Activated T-cell treated with anti-CD3 and anti-CD28 coated beads, Interleukin-2, amount 50 U/mL, for 4 hours (primary cell): ENCODE results near the gene TRIL. TPM values are rescaled to one million over a fixed set of nuclear protein-coding genes. Genes with fewer than 3 reads are reported as not detected.

ENCODE experiments used
- ATAC-seq, 2 donors: fragments of 200-7000 bp; cut with Tn5 transposase; one replicate each; pipeline ENCODE4 v1.10.0; 2021
- DNase-seq: peaks from one replicate; pipeline ENCODE4 v3.0.0-alpha.2; 2020
- H3K27me3 Mint-ChIP-seq: one replicate; pipeline ENCODE4 v1.8.0; 2021; ENCODE audit warnings: low read depth, mixed read lengths
- H3K36me3 Mint-ChIP-seq: one replicate; pipeline ENCODE4 v1.8.0; 2022; ENCODE audit warnings: mixed read lengths; ENCODE audit not compliant: insufficient read depth
- H3K4me1 Mint-ChIP-seq: one replicate; pipeline ENCODE4 v1.8.0; 2021; ENCODE audit warnings: low read depth, mixed read lengths
- H3K4me3 Mint-ChIP-seq: one replicate; pipeline ENCODE4 v1.8.0; 2021; ENCODE audit warnings: mild to moderate bottlenecking, moderate library complexity, mixed read lengths
- H3K9me3 Mint-ChIP-seq: one replicate; pipeline ENCODE4 v1.8.0; 2021; ENCODE audit warnings: mixed read lengths
- total RNA-seq, 3 donors: library from RNA; stranded (reverse); gene quantifications; one replicate each; pipeline ENCODE4 v1.2.1, GENCODE V29; 2021

Gene TRIL
- total RNA-seq: under 1 TPM in 1 of 3 donors, not detected in 2; 0.05 TPM

- Mint-ChIP-seq H3K27me3 (peaks cover 54% of the 10 kb centered on the region), H3K9me3 (no peaks in the 10 kb centered on the region), H3K4me3 (no peak within 1 kb of the TSS), H3K36me3 (no peaks in the 10 kb centered on the region), H3K4me1 (peaks cover 5% of the 10 kb centered on the region)
- ATAC-seq (no peak), DNase-seq (no peak)
These were observed at the start of gene TRIL for GRCh38 chr7:28958235-28958979. Gene TRIL, minus strand, starts transcription at chr7:28958330. Its CDS starts 284 bp downstream, at chr7:28958046.

GRCh38 chr7:29007127-29007526 is 49.0 kb upstream of the TRIL start:
- no peak for DNase-seq
- peaks cover 3% of the 10 kb centered on the region for H3K9me3 Mint-ChIP-seq
- no peak for ATAC-seq
- no peaks in the 10 kb centered on the region for H3K4me1 Mint-ChIP-seq
- no peaks in the 10 kb centered on the region for H3K27me3 Mint-ChIP-seq
- H3K36me3 Mint-ChIP-seq: no peaks in the 10 kb centered on the region
- H3K4me3 Mint-ChIP-seq: no peak overlapping the region

GRCh38 chr7:29005829-29006228 is 47.7 kb upstream of the TRIL start:
- no peaks in the 10 kb centered on the region for H3K27me3 Mint-ChIP-seq
- H3K36me3 Mint-ChIP-seq: no peaks in the 10 kb centered on the region
- peaks cover 3% of the 10 kb centered on the region for H3K9me3 Mint-ChIP-seq
- no peaks in the 10 kb centered on the region for H3K4me1 Mint-ChIP-seq
- ATAC-seq (no peak), DNase-seq (no peak)
- H3K4me3 Mint-ChIP-seq: no peak overlapping the region

- ATAC-seq (no peak), DNase-seq (no peak)
- H3K9me3 Mint-ChIP-seq: peaks cover 3% of the 10 kb centered on the region
- H3K4me3 Mint-ChIP-seq: no peak overlapping the region
- no peaks in the 10 kb centered on the region for H3K4me1 Mint-ChIP-seq
- H3K36me3 Mint-ChIP-seq: no peaks in the 10 kb centered on the region
- H3K27me3 Mint-ChIP-seq: no peaks in the 10 kb centered on the region
These were observed 47.3 kb upstream of the TRIL start for GRCh38 chr7:29005406-29005805.

- H3K27me3 Mint-ChIP-seq: no peaks in the 10 kb centered on the region
- no peak for ATAC-seq
- no peak for DNase-seq
- H3K4me3 Mint-ChIP-seq: no peak overlapping the region
- H3K9me3 Mint-ChIP-seq: no peaks in the 10 kb centered on the region
- H3K4me1 Mint-ChIP-seq: no peaks in the 10 kb centered on the region
- H3K36me3 Mint-ChIP-seq: no peaks in the 10 kb centered on the region
These were observed 45.6 kb upstream of the TRIL start for GRCh38 chr7:29003703-29004102.

GRCh38 chr7:29000717-29001076 is 42.6 kb upstream of the TRIL start:
- DNase-seq: no peak
- H3K4me3 Mint-ChIP-seq: no peak overlapping the region
- H3K9me3 Mint-ChIP-seq: no peaks in the 10 kb centered on the region
- peaks cover 2% of the 10 kb centered on the region for H3K27me3 Mint-ChIP-seq
- no peaks in the 10 kb centered on the region for H3K36me3 Mint-ChIP-seq
- no peaks in the 10 kb centered on the region for H3K4me1 Mint-ChIP-seq
- ATAC-seq: no peak

GRCh38 chr7:28999895-29000716 is 42.0 kb upstream of the TRIL start:
- ATAC-seq (no peak), DNase-seq (no peak)
- Mint-ChIP-seq H3K27me3 (peaks cover 2% of the 10 kb centered on the region), H3K4me1 (no peaks in the 10 kb centered on the region), H3K9me3 (no peaks in the 10 kb centered on the region), H3K4me3 (no peak overlapping the region), H3K36me3 (no peaks in the 10 kb centered on the region)

- no peaks in the 10 kb centered on the region for H3K9me3 Mint-ChIP-seq
- H3K4me3 Mint-ChIP-seq: no peak overlapping the region
- DNase-seq: no peak
- H3K4me1 Mint-ChIP-seq: no peaks in the 10 kb centered on the region
- H3K27me3 Mint-ChIP-seq: peaks cover 2% of the 10 kb centered on the region
- ATAC-seq: no peak
- no peaks in the 10 kb centered on the region for H3K36me3 Mint-ChIP-seq
These were observed 41.3 kb upstream of the TRIL start for GRCh38 chr7:28999427-28999826.

- DNase-seq (no peak), ATAC-seq (no peak)
- Mint-ChIP-seq H3K9me3 (no peaks in the 10 kb centered on the region), H3K4me3 (no peak overlapping the region), H3K27me3 (peaks cover 2% of the 10 kb centered on the region), H3K36me3 (no peaks in the 10 kb centered on the region), H3K4me1 (no peaks in the 10 kb centered on the region)
These were observed 40.0 kb upstream of the TRIL start for GRCh38 chr7:28998105-28998504.

GRCh38 chr7:28996836-28997235 is 38.7 kb upstream of the TRIL start:
- Mint-ChIP-seq H3K36me3 (no peaks in the 10 kb centered on the region), H3K4me1 (no peaks in the 10 kb centered on the region), H3K9me3 (no peaks in the 10 kb centered on the region), H3K27me3 (peaks cover 2% of the 10 kb centered on the region), H3K4me3 (no peak overlapping the region)
- ATAC-seq (no peak), DNase-seq (no peak)

- H3K9me3 Mint-ChIP-seq: no peaks in the 10 kb centered on the region
- peaks cover under 1% of the 10 kb centered on the region for H3K27me3 Mint-ChIP-seq
- no peaks in the 10 kb centered on the region for H3K4me1 Mint-ChIP-seq
- DNase-seq (no peak), ATAC-seq (no peak)
- H3K36me3 Mint-ChIP-seq: no peaks in the 10 kb centered on the region
- H3K4me3 Mint-ChIP-seq: no peak overlapping the region
These were observed 35.2 kb upstream of the TRIL start for GRCh38 chr7:28993371-28993770.

GRCh38 chr7:28992798-28993197 is 34.7 kb upstream of the TRIL start:
- no peak for DNase-seq
- no peaks in the 10 kb centered on the region for H3K4me1 Mint-ChIP-seq
- no peaks in the 10 kb centered on the region for H3K9me3 Mint-ChIP-seq
- H3K27me3 Mint-ChIP-seq: peaks cover 2% of the 10 kb centered on the region
- ATAC-seq: no peak
- no peak overlapping the region for H3K4me3 Mint-ChIP-seq
- H3K36me3 Mint-ChIP-seq: no peaks in the 10 kb centered on the region

GRCh38 chr7:28990200-28990960 is 32.2 kb upstream of the TRIL start:
- Mint-ChIP-seq H3K27me3 (peaks cover 6% of the 10 kb centered on the region), H3K36me3 (no peaks in the 10 kb centered on the region), H3K4me1 (no peaks in the 10 kb centered on the region), H3K4me3 (no peak overlapping the region), H3K9me3 (no peaks in the 10 kb centered on the region)
- DNase-seq (no peak), ATAC-seq (no peak)

GRCh38 chr7:28989211-28989980 is 31.3 kb upstream of the TRIL start:
- Mint-ChIP-seq H3K27me3 (peaks cover 6% of the 10 kb centered on the region), H3K4me3 (no peak overlapping the region), H3K36me3 (no peaks in the 10 kb centered on the region), H3K4me1 (no peaks in the 10 kb centered on the region), H3K9me3 (no peaks in the 10 kb centered on the region)
- ATAC-seq (no peak), DNase-seq (no peak)
